SU-DHL-6 (cell line): ENCODE data around the gene GLYATL3.

Experiments
- H2AFZ ChIP-seq: fragments of 200-600 bp; sonication (generic); 2 replicates; pipeline ENCODE4 v1.6.1; 2014; ENCODE audit warnings: low read depth, mild to moderate bottlenecking, moderate library complexity, mixed read lengths, antibody characterized with exemption, low read length; ENCODE audit not compliant: severe bottlenecking
- H3F3A ChIP-seq: fragments of 200-600 bp; shearing (Covaris generic); 2 replicates; pipeline ENCODE4 v1.6.0; 2016; ENCODE audit warnings: antibody characterized with exemption, mild to moderate bottlenecking; ENCODE audit not compliant: insufficient read depth
- H3K27ac ChIP-seq: fragments of 200-600 bp; sonication (generic); 2 replicates; pipeline ENCODE4 v1.5.1; 2016; ENCODE audit warnings: low read depth, mild to moderate bottlenecking, low read length, moderate library complexity, mixed read lengths
- H3K27me3 ChIP-seq: fragments of 200-600 bp; sonication (generic), shearing (Covaris generic); 2 replicates; pipeline ENCODE4 v1.6.0; 2014; ENCODE audit warnings: mild to moderate bottlenecking, low read length
- H3K36me3 ChIP-seq: fragments of 200-600 bp; sonication (generic); 2 replicates; pipeline ENCODE4 v1.6.1; 2014; ENCODE audit warnings: mild to moderate bottlenecking, low read length, mixed read lengths
- H3K4me2 ChIP-seq: fragments of 300-600, 200-600 bp; shearing (Covaris generic), sonication (generic); 2 replicates; pipeline ENCODE4 v1.6.0; 2014; ENCODE audit warnings: low read length, low read depth, mild to moderate bottlenecking; ENCODE audit not compliant: poor library complexity, severe bottlenecking
- H3K4me3 ChIP-seq: fragments of 200-600 bp; sonication (generic); 2 replicates; pipeline ENCODE4 v1.5.1; 2014; ENCODE audit warnings: antibody characterized with exemption, low read length, mild to moderate bottlenecking, mixed read lengths; ENCODE audit not compliant: insufficient read depth, poor library complexity, severe bottlenecking
- H3K79me2 ChIP-seq: fragments of 200-600 bp; sonication (generic); 2 replicates; pipeline ENCODE4 v1.6.1; 2014; ENCODE audit warnings: mild to moderate bottlenecking, low read length, moderate library complexity; ENCODE audit not compliant: insufficient read depth
- H3K9ac ChIP-seq: fragments of 200-600 bp; sonication (generic); 2 replicates; pipeline ENCODE4 v1.7.0; 2014; ENCODE audit warnings: mild to moderate bottlenecking, low read length
- H3K9me2 ChIP-seq: fragments of 200-600 bp; sonication (generic); replicated peaks from 2 replicates; pipeline ENCODE4 v1.6.1; 2014; ENCODE audit warnings: low read length; ENCODE audit not compliant: insufficient read depth
- H3K9me3 ChIP-seq: fragments of 200-600 bp; sonication (generic); 2 replicates; pipeline ENCODE4 v1.6.1; 2014; ENCODE audit warnings: low read length, mixed read lengths; ENCODE audit not compliant: insufficient read depth
- H4K20me1 ChIP-seq: fragments of 200-600 bp; sonication (generic); 2 replicates; pipeline ENCODE4 v1.6.1; 2014; ENCODE audit warnings: low read depth, mild to moderate bottlenecking, antibody characterized with exemption, low read length, moderate library complexity, mixed read lengths
- EZH2phosphoT487 ChIP-seq: fragments of 200-600 bp; sonication (generic), shearing (Covaris generic); conservative IDR thresholded peaks from 2 replicates; pipeline ENCODE4 v1.6.1; 2018; ENCODE audit warnings: mild to moderate bottlenecking, antibody characterized with exemption, low read length, moderate library complexity, mixed read lengths
- TF ChIP-seq, protein P1 (sequence below): fragments of 200-600 bp; sonication (generic); IDR thresholded peaks from one replicate; pipeline ENCODE4 v1.5.1; 2017; ENCODE audit warnings: antibody characterized with exemption, mild to moderate bottlenecking, low read length, moderate library complexity; ENCODE audit not compliant: insufficient read depth, poor library complexity, severe bottlenecking

GLYATL3 gene

DNA sequence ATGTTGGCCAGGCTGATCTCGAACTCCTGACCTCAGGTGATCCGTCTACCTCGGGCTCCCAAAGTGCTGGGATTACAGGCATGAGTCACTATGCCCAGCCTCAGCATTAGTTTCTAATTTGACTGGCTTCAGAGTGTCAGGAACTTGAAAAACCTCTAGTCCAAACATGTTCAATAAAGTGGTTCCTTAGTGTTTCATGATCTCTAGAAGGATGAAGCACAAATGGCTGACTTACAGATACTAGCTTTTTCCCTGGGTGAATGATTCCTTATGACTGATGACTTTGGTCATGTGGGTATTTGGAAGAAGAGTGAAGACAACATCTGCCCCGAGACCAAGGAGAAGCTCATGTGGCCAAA lies 16.4 kb downstream of the GLYATL3 start:
- Histone ChIP-seq H4K20me1 (no peaks in the 10 kb centered on the region), H2AFZ (no peak overlapping the region), H3K36me3 (no peaks in the 10 kb centered on the region), H3K9ac (no peak overlapping the region), H3K4me2 (no peak overlapping the region), H3F3A (no peaks in the 10 kb centered on the region), H3K79me2 (no peaks in the 10 kb centered on the region), H3K9me3 (no peaks in the 10 kb centered on the region), H3K27me3 (0 out of 2 replicates have a peak, but pooled peaks cover 2% of the 10 kb centered on the region), H3K9me2 (no peaks in the 10 kb centered on the region), H3K4me3 (no peak overlapping the region), H3K27ac (no peak overlapping the region)
- TF ChIP-seq, protein P1, sequence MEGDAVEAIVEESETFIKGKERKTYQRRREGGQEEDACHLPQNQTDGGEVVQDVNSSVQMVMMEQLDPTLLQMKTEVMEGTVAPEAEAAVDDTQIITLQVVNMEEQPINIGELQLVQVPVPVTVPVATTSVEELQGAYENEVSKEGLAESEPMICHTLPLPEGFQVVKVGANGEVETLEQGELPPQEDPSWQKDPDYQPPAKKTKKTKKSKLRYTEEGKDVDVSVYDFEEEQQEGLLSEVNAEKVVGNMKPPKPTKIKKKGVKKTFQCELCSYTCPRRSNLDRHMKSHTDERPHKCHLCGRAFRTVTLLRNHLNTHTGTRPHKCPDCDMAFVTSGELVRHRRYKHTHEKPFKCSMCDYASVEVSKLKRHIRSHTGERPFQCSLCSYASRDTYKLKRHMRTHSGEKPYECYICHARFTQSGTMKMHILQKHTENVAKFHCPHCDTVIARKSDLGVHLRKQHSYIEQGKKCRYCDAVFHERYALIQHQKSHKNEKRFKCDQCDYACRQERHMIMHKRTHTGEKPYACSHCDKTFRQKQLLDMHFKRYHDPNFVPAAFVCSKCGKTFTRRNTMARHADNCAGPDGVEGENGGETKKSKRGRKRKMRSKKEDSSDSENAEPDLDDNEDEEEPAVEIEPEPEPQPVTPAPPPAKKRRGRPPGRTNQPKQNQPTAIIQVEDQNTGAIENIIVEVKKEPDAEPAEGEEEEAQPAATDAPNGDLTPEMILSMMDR = no peak
- TF ChIP-seq EZH2phosphoT487 = no peak

DNA sequence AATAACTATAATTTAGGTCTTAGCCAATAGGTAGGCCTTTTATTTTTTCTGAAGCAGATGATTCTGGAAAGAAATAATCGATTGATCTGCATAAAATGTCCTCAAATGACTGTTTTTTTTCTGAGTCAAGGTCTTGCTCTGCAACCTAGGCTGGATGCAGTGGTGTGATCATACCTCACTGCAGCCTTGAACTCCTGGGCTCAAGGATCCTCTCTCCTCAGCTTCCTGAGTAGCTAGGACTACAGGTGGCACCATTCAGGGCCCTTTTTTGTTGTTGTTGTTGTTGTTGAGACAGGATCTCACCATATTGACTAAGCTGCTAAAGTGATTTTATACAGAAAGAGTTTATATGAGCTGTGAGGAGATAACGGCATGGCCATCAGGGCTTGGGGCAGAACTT lies 18.2 kb downstream of the GLYATL3 start:
- Histone ChIP-seq H3F3A (no peaks in the 10 kb centered on the region), H3K9ac (no peak overlapping the region), H3K9me3 (no peaks in the 10 kb centered on the region), H3K27ac (no peak overlapping the region), H3K36me3 (no peaks in the 10 kb centered on the region), H3K27me3 (peaks cover 2% of the 10 kb centered on the region; the same call in 1 of the 2 replicates), H3K79me2 (no peaks in the 10 kb centered on the region), H4K20me1 (no peaks in the 10 kb centered on the region), H2AFZ (no peak overlapping the region), H3K4me2 (no peak overlapping the region), H3K4me3 (no peak overlapping the region), H3K9me2 (no peaks in the 10 kb centered on the region)
- TF ChIP-seq, protein P1 = no peak
- no peak for TF ChIP-seq EZH2phosphoT487

DNA sequence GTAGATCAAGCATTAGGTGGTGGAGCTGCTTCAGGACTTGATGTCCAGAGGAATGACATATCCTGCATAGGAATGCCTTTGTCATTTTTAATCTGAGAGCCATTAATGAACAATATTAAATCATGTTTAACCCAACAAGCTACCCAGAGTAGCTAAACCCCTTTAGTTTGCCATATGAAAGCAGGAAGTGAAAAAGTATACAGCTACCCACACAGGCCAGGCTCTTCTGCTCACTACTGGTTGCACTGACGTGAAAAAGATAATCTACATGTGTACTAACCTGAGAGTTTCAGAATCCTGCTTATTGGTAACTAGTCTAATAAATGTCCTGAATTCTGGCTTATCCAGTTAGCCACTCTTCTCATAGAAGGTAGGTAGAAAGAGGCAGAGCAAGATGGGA lies 19.9 kb downstream of the GLYATL3 start:
- no peak for TF ChIP-seq EZH2phosphoT487
- TF ChIP-seq, protein P1 = no peak
- H3K27me3 ChIP-seq = peaks cover 2% of the 10 kb centered on the region; the same call in 1 of the 2 replicates
- no peaks in the 10 kb centered on the region for H3K79me2 ChIP-seq
- H3K9ac ChIP-seq = no peak overlapping the region
- H3K9me2 ChIP-seq = no peaks in the 10 kb centered on the region
- no peaks in the 10 kb centered on the region for H3K36me3 ChIP-seq
- H4K20me1 ChIP-seq = no peaks in the 10 kb centered on the region
- H3K9me3 ChIP-seq = no peaks in the 10 kb centered on the region
- H3K4me2 ChIP-seq = no peak overlapping the region
- no peak overlapping the region for H2AFZ ChIP-seq
- no peak overlapping the region for H3K27ac ChIP-seq
- H3F3A ChIP-seq = no peaks in the 10 kb centered on the region
- no peak overlapping the region for H3K4me3 ChIP-seq
